Transverse colon (tissue), 4 donors: ENCODE results near the gene HDAC4. TPM values are rescaled to one million over a fixed set of nuclear protein-coding genes. Genes with fewer than 3 reads are reported as not detected.

Source experiments
- DNase-seq: peaks from one replicate; pipeline ENCODE4 v3.0.0-alpha.2; 2019
- H3K27ac ChIP-seq, 4 donors: fragments of 200-600 bp; sonication (generic); 2 replicates each; pipeline ENCODE4 v1.5.1; 2016 to 2018; ENCODE audit warnings: inconsistent platforms in 4 of 4
- H3K27me3 ChIP-seq: fragments of 200-600 bp; sonication (generic); 2 replicates; pipeline ENCODE4 v1.5.1; 2017; ENCODE audit warnings: inconsistent platforms
- H3K36me3 ChIP-seq, 4 donors: fragments of 200-600 bp; sonication (generic); 2 replicates each; pipeline ENCODE4 v1.5.1; 2017 to 2019; ENCODE audit warnings: inconsistent platforms in 4 of 4
- H3K4me1 ChIP-seq, 4 donors: fragments of 200-600 bp; sonication (generic); 2 replicates each; pipeline ENCODE4 v1.5.1; 2017 to 2020; ENCODE audit warnings: inconsistent platforms in 4 of 4
- H3K4me3 ChIP-seq, 4 donors: fragments of 200-600 bp; sonication (generic); 1 replicate in 1 of 4; 2 replicates in 3 of 4; pipeline versions ENCODE4 v1.5.1 to v1.6.1; 2017 to 2019; ENCODE audit warnings: inconsistent platforms in 4 of 4
- H3K9me3 ChIP-seq, 2 donors: fragments of 200-600 bp; sonication (generic); 2 replicates each; pipeline ENCODE4 v1.5.1; 2017 to 2019; ENCODE audit warnings: inconsistent platforms in 2 of 2
- CTCF ChIP-seq, 5 experiments: fragments of 200-600 bp in 3 of 5; fragments of 450-650 bp in 2 of 5; sonication (generic) in 3 of 5; IDR thresholded peaks; 1 replicate in 2 of 5; 2 replicates in 3 of 5; pipeline ENCODE4 v1.5.1; 2016 to 2017; ENCODE audit warnings: antibody characterized with exemption in 5 of 5, inconsistent platforms in 3 of 5, mild to moderate bottlenecking in 2 of 5, moderate library complexity in 1 of 5
- EP300 ChIP-seq: sonication (generic); formaldehyde crosslinking; IDR thresholded peaks from one replicate; pipeline ENCODE4 v1.6.1; 2017; ENCODE audit warnings: antibody characterized with exemption, low read depth
- POLR2A ChIP-seq: fragments of 450-650 bp; IDR thresholded peaks from one replicate; pipeline ENCODE4 v1.6.1; 2016; ENCODE audit warnings: antibody characterized with exemption, mild to moderate bottlenecking, moderate library complexity
- POLR2AphosphoS5 ChIP-seq, 3 donors: sonication (generic); formaldehyde crosslinking; IDR thresholded peaks; one replicate each; pipeline ENCODE4 v1.6.1; 2016; ENCODE audit warnings: antibody characterized with exemption in 3 of 3
- WGBS, 2 donors: methylation state at CpG; one replicate each; pipeline ENCODE4 v1.1.5; 2018; ENCODE audit warnings: low coverage in 1 of 2; 5-methylcytosine and 5-hydroxymethylcytosine counted together
- in situ Hi-C, 4 donors: fragments of 200-750 bp; cut with MboI; loops; one replicate each; pipeline versions ENCODE4 v1.15.0 to v1.15.1; 2017; ENCODE audit warnings: low sequenced_read_pairs in 3 of 4, low pct_ligation_motif_present in 1 of 4, low pct_unique_long_range_greater_than_20kb in 1 of 4
- intact Hi-C: fragments of 100-400 bp; cut with DNase I; formaldehyde crosslinking; loops from one replicate; pipeline ENCODE4 v1.15.1; 2023; ENCODE audit warnings: low total_unique reads
- total RNA-seq, 4 donors: library from RNA; depleted of rRNA; stranded (reverse); fragments of >200 nt; gene quantifications; one replicate each; pipeline ENCODE4 v1.1.0, GENCODE V29; 2016

Gene HDAC4
- total RNA-seq, 4 donors from 2014 or later = 33.9 to 192 (median 112) TPM

DNA sequence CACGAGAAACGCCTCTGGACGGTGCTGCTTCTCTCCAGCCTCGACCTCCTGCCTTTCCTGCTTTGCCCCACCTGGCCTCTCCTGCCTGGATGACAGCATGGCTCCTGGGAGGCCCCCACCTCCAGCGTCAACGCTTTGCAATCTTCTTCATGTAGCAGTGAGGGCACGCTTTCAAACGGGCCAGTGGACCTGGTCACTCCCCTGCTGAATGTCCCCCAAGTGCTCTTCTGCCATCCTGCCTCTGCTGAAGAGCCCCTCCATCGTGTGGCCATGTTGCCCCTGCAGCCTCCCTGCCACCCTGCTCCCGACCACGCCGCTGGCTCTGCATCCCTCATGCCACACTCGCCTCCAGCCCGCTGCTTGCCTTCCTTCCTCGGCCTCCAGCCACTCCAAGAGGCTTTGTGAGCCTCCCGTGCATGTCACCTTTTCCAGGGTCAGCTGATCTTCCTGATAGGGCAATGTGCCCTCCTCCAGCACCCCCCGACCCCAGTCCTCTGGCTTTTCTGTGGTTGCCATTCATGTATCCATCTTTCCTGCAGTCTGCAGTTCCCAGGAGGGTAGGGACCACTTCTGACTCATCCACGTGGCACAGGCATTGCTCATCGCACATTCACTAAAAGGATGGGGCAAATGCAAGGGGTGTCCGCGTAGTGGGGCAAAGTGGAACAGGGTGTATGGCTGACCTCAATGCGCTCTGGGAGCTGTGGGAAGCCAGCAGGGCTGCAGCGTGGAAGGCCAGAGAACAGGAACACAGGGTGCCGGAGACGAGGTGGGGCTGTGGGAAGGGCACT, 284.2 kb downstream of the HDAC4 start:
- in situ Hi-C loops (no loop called here), intact Hi-C loops (loop anchor here (10.0 kb wide), 1 partner anchor 188 kb away; no protein-coding TSS in a partner anchor)

DNA sequence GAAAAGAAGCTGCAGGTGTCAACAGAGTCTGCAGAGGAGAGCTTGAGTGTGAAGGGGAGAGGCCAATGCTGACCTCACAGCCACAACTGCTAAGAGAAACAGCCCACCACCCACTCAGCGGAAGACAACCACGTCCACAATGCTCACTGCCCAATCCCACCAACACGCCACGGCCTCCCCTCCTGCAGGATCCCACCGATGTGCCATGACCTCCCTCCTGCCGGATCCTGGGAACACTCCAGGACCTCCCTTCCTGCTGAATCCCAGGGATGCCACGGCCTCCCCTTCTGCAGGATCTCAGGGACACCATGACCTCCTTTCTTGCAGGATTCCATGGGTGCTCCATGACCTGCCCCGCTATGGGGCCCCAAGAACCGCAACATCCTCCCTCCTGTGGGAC, 285.2 kb downstream of the HDAC4 start:
- in situ Hi-C loops (no loop called here), intact Hi-C loops (loop anchor here (10.0 kb wide), 1 partner anchor 189 kb away; no protein-coding TSS in a partner anchor)
- Histone ChIP-seq H3K27ac (no peak overlapping the region), H3K27me3 (no peaks in the 10 kb centered on the region), H3K4me1 (peaks cover 20 to 35% (median 24%) of the 10 kb centered on the region in 4 donors), H3K36me3 (peaks cover 0 to 7% (median 0%) of the 10 kb centered on the region in 4 donors), H3K9me3 (no peaks in the 10 kb centered on the region), H3K4me3 (no peak overlapping the region)
- no peak for TF ChIP-seq POLR2AphosphoS5 (IDR thresholded peaks at IDR 0.05)
- no peak for TF ChIP-seq EP300
- TF ChIP-seq POLR2A = no peak
- no peak for TF ChIP-seq CTCF (IDR thresholded peaks at IDR 0.05)
- 91 to 100% methylated on average over 3 to 8 of the region's 9 CpGs for WGBS, 2 donors
- DNase-seq = no peak

More for the DNA sequence above, 284.2 kb downstream of the HDAC4 start:
- Histone ChIP-seq H3K9me3 (no peaks in the 10 kb centered on the region), H3K27ac (no peak overlapping the region), H3K4me3 (no peak overlapping the region), H3K27me3 (no peaks in the 10 kb centered on the region), H3K36me3 (peaks cover 0 to under 1% (median 0%) of the 10 kb centered on the region in 4 donors), H3K4me1 (peaks cover 12 to 32% (median 25%) of the 10 kb centered on the region in 4 donors)
- no peak for DNase-seq
- no peak for TF ChIP-seq CTCF (IDR thresholded peaks at IDR 0.05)
- TF ChIP-seq EP300 = no peak
- no peak for TF ChIP-seq POLR2AphosphoS5 (IDR thresholded peaks at IDR 0.05)
- no peak for TF ChIP-seq POLR2A
- 74 to 88% methylated on average over 7 to 25 of the region's 25 CpGs for WGBS, 2 donors

DNA sequence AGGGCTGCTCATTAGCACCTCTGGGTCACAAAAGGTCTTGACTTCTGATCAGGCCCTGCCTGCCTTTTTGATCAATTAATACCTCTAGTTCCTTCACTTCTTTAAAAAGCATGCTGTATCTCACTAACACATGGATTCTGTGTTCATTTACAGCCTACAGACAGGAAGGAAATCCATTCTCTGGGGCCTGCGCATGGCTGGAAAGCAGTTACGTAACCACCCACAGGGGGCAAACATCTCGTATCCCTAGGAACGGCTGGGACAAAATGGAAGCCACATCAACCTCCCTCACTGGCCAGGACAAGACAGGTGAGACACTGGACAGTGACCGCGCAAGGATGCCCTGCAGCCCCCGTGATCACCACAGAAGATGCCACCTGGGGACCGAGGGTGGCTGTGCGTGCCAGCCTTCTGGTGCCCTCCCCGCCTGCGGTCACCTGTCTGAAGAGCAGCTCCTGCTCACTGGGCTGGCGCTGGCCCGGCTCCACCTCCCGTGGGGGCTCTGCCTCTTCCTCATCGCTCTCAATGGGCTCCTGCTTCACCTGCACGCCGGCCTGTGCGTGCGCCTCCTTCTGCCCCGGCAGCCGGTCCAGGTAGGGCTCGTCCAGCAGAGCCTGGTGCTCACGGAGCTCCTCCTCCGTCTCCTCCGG, 286.1 kb downstream of the HDAC4 start:
- peak overlapping the region in 3 of 4 donors; percentile 77 to 85 (median 78) for H3K27ac ChIP-seq
- TF ChIP-seq POLR2A (no peak), CTCF (IDR thresholded peaks at IDR 0.05) (no peak), POLR2AphosphoS5 (IDR thresholded peaks at IDR 0.05) (no peak), EP300 (no peak)
- in situ Hi-C loops (no loop called here), intact Hi-C loops (loop anchor here (10.0 kb wide), 1 partner anchor 190 kb away; no protein-coding TSS in a partner anchor)
- peaks cover 20 to 35% (median 24%) of the 10 kb centered on the region in 4 donors for H3K4me1 ChIP-seq
- WGBS, 2 donors = 95 to 100% methylated on average over 4 to 22 of the region's 25 CpGs
- H3K9me3 ChIP-seq = no peaks in the 10 kb centered on the region
- H3K4me3 ChIP-seq = no peak overlapping the region
- DNase-seq = no peak
- peaks cover 0 to 7% (median 0%) of the 10 kb centered on the region in 4 donors for H3K36me3 ChIP-seq
- no peaks in the 10 kb centered on the region for H3K27me3 ChIP-seq

GRCh38 chr2:239114119-239114581, 286.7 kb downstream of the HDAC4 start:
- peaks cover 0 to 7% (median 0%) of the 10 kb centered on the region in 4 donors for H3K36me3 ChIP-seq
- TF ChIP-seq CTCF (IDR thresholded peaks at IDR 0.05) = no peak
- TF ChIP-seq EP300 = no peak
- TF ChIP-seq POLR2A = no peak
- no peak for TF ChIP-seq POLR2AphosphoS5 (IDR thresholded peaks at IDR 0.05)
- in situ Hi-C loops (no loop called here), intact Hi-C loops (loop anchor here (10.0 kb wide), 1 partner anchor 191 kb away; no protein-coding TSS in a partner anchor)
- peaks cover 20 to 35% (median 24%) of the 10 kb centered on the region in 4 donors for H3K4me1 ChIP-seq
- WGBS, 2 donors = 27% methylated on average over 9 of the region's 9 CpGs; no CpG with 5 or more reads in 1 of the 2 donors
- no peak overlapping the region for H3K4me3 ChIP-seq
- no peak for DNase-seq
- no peaks in the 10 kb centered on the region for H3K9me3 ChIP-seq
- peak overlapping the region; percentile 62 to 85 (median 78) for H3K27ac ChIP-seq
- no peaks in the 10 kb centered on the region for H3K27me3 ChIP-seq
